HepG2 (cell line): Measurements from ENCODE around the gene NCOA7. TPM values are rescaled to one million over a fixed set of nuclear protein-coding genes. Genes with fewer than 3 reads are reported as not detected.

ENCODE experiments used
- CTCF ChIP-seq: sonication (generic); formaldehyde crosslinking; IDR thresholded peaks from 2 replicates; pipeline ENCODE4 v1.5.0; 2020; ENCODE audit warnings: mild to moderate bottlenecking, missing genetic modification reagents, moderate library complexity
- ELF1 ChIP-seq: sonication (generic); formaldehyde crosslinking; IDR thresholded peaks from 2 replicates; pipeline ENCODE4 v1.4.0; 2020; ENCODE audit warnings: missing genetic modification reagents
- FOSL1 ChIP-seq: sonication (generic); formaldehyde crosslinking; IDR thresholded peaks from 2 replicates; pipeline ENCODE4 v1.9.0; 2021; ENCODE audit warnings: missing genetic modification reagents, borderline replicate concordance
- GABPB1 ChIP-seq: IDR thresholded peaks from 2 replicates; pipeline ENCODE4 v1.6.1; 2016; ENCODE audit warnings: mild to moderate bottlenecking, missing genetic modification reagents, moderate library complexity, missing compliant biosample characterization
- HMGXB4 ChIP-seq, 2 experiments: sonication (generic) in 1 of 2; formaldehyde crosslinking in 1 of 2; IDR thresholded peaks; 2 replicates each; pipeline versions ENCODE4 v1.4.0 to v1.6.1; 2018 to 2020; ENCODE audit warnings: missing genetic modification reagents in 2 of 2, borderline replicate concordance in 1 of 2, low read depth in 1 of 2, mild to moderate bottlenecking in 1 of 2, missing biosample characterization in 1 of 2
- KDM4B ChIP-seq: sonication (generic); formaldehyde crosslinking; IDR thresholded peaks from 2 replicates; pipeline ENCODE4 v1.4.0; 2020; ENCODE audit warnings: missing genetic modification reagents
- KLF16 ChIP-seq, 2 experiments: sonication (generic) in 1 of 2; formaldehyde crosslinking in 1 of 2; IDR thresholded peaks; 2 replicates each; pipeline versions ENCODE4 v1.6.1 to v1.8.0; 2016 to 2023; ENCODE audit warnings: missing genetic modification reagents in 2 of 2, missing compliant biosample characterization in 1 of 2
- MBD4 ChIP-seq: IDR thresholded peaks from 2 replicates; pipeline ENCODE4 v1.6.1; 2012; ENCODE audit warnings: low read length, inconsistent platforms, borderline replicate concordance
- MZF1 ChIP-seq: sonication (generic); formaldehyde crosslinking; IDR thresholded peaks from 2 replicates; pipeline ENCODE4 v1.8.1; 2023; ENCODE audit warnings: mild to moderate bottlenecking, missing genetic modification reagents, borderline replicate concordance
- NCOA2 ChIP-seq: sonication (generic); formaldehyde crosslinking; IDR thresholded peaks from 2 replicates; pipeline ENCODE4 v1.8.0; 2022; ENCODE audit warnings: inconsistent platforms
- NFIB ChIP-seq: sonication (generic); formaldehyde crosslinking; IDR thresholded peaks from 2 replicates; pipeline ENCODE4 v1.9.0; 2021; ENCODE audit warnings: missing genetic modification reagents, mild to moderate bottlenecking, borderline replicate concordance
- NFIC ChIP-seq: IDR thresholded peaks from 2 replicates; pipeline ENCODE4 v1.6.1; 2012; ENCODE audit warnings: mild to moderate bottlenecking, low read length, inconsistent platforms
- NFKBIZ ChIP-seq: IDR thresholded peaks from 2 replicates; pipeline ENCODE4 v1.6.1; 2018; ENCODE audit warnings: missing genetic modification reagents, missing compliant biosample characterization
- RFXANK ChIP-seq: IDR thresholded peaks from 2 replicates; pipeline ENCODE4 v1.6.1; 2016
- SKIL ChIP-seq: sonication (generic); formaldehyde crosslinking; IDR thresholded peaks from 2 replicates; pipeline ENCODE4 v1.8.0; 2022; ENCODE audit warnings: missing genetic modification reagents, mild to moderate bottlenecking, moderate library complexity, borderline replicate concordance
- ZFP82 ChIP-seq: sonication (generic); formaldehyde crosslinking; IDR thresholded peaks from 2 replicates; pipeline ENCODE4 v1.5.1; 2020; ENCODE audit warnings: mild to moderate bottlenecking, missing genetic modification reagents, borderline replicate concordance
- ZNF232 ChIP-seq: sonication (generic); formaldehyde crosslinking; IDR thresholded peaks from 2 replicates; pipeline ENCODE4 v1.4.0; 2020; ENCODE audit warnings: missing genetic modification reagents, borderline replicate concordance
- ZNF260 ChIP-seq: sonication (generic); formaldehyde crosslinking; IDR thresholded peaks from 2 replicates; pipeline ENCODE4 v1.4.0; 2020; ENCODE audit warnings: missing genetic modification reagents, low read depth, mild to moderate bottlenecking, borderline replicate concordance
- ZNF329 ChIP-seq: sonication (generic); formaldehyde crosslinking; IDR thresholded peaks from 2 replicates; pipeline ENCODE4 v1.9.0; 2021; ENCODE audit warnings: low read depth, mild to moderate bottlenecking, missing genetic modification reagents
- ZNF501 ChIP-seq: sonication (generic); formaldehyde crosslinking; IDR thresholded peaks from 2 replicates; pipeline ENCODE4 v1.5.1; 2020; ENCODE audit warnings: mild to moderate bottlenecking, moderate library complexity, missing genetic modification reagents
- ZNF558 ChIP-seq: sonication (generic); formaldehyde crosslinking; IDR thresholded peaks from 2 replicates; pipeline ENCODE4 v1.9.0; 2022; ENCODE audit warnings: mild to moderate bottlenecking, missing genetic modification reagents, borderline replicate concordance
- ZNF605 ChIP-seq: sonication (generic); formaldehyde crosslinking; IDR thresholded peaks from 2 replicates; pipeline ENCODE4 v1.8.0; 2022; ENCODE audit warnings: mild to moderate bottlenecking, missing genetic modification reagents
- ZNF607 ChIP-seq: sonication (generic); formaldehyde crosslinking; IDR thresholded peaks from 2 replicates; pipeline ENCODE4 v1.5.1; 2020; ENCODE audit warnings: missing genetic modification reagents, mild to moderate bottlenecking, borderline replicate concordance
- ZNF644 ChIP-seq: IDR thresholded peaks from 2 replicates; pipeline ENCODE4 v1.6.1; 2016; ENCODE audit warnings: low read depth
- ZNF670 ChIP-seq: sonication (generic); formaldehyde crosslinking; IDR thresholded peaks from 2 replicates; pipeline ENCODE4 v1.8.0; 2022; ENCODE audit warnings: mild to moderate bottlenecking, missing genetic modification reagents, borderline replicate concordance
- polyA plus RNA-seq, 8 experiments: library from polyadenylated mRNA; depleted of rRNA in 3 of 8; stranded (reverse) in 7 of 8; unstranded in 1 of 8; fragments of >200 nt; fragmentation: Illumina TruSeq in 4 of 8; extraction: Trizol in 4 of 8; gene quantifications; 2 replicates each; pipeline versions ENCODE4 v1.2.1 to v1.2.3, GENCODE V29; 2011 to 2016; ENCODE audit warnings: low read depth in 4 of 8, missing spikeins in 1 of 8, mixed read lengths in 1 of 8; ENCODE audit not compliant: insufficient read depth in 1 of 8
- total RNA-seq, 5 experiments: library from RNA; depleted of rRNA; stranded (reverse); fragments of >200 nt; fragmentation: Illumina TruSeq; extraction: Trizol; gene quantifications; 2 replicates each; pipeline ENCODE4 v1.2.3, GENCODE V29; 2016; ENCODE audit warnings: low read depth in 1 of 5

Gene NCOA7
- total and polyA plus RNA-seq, 2 of the 13 experiments (the other 11 are each of a cell fraction or from before 2014, with no cell fraction given) = 13.6 to 20.8 TPM

GRCh38 chr6:125858427-125859320 is 67.9 kb downstream of the NCOA7 start (continued):
- no peak for TF ChIP-seq SKIL
- TF ChIP-seq ZNF260 (CRISPR knock-in tag) = no peak
- TF ChIP-seq ZNF670 (CRISPR knock-in tag) = no peak
- TF ChIP-seq ZNF607 = no peak
- no peak for TF ChIP-seq ELF1 (CRISPR knock-in tag)
- no peak for TF ChIP-seq ZFP82 (CRISPR knock-in tag)
- TF ChIP-seq NFIB (CRISPR knock-in tag) = no peak
- TF ChIP-seq ZNF329 (CRISPR knock-in tag) = no peak
- TF ChIP-seq FOSL1 (CRISPR knock-in tag) = no peak
- no peak for TF ChIP-seq GABPB1 (CRISPR knock-in tag)
- no peak for TF ChIP-seq ZNF232 (CRISPR knock-in tag)
- no peak for TF ChIP-seq NFKBIZ (CRISPR knock-in tag)
- no peak for TF ChIP-seq ZNF605 (CRISPR knock-in tag)
- no peak for TF ChIP-seq MZF1 (CRISPR knock-in tag)
- TF ChIP-seq ZNF501 (CRISPR knock-in tag) = 0 out of 2 replicates have a peak, but pooled peaks have one; percentile 30
- TF ChIP-seq NFIC = no peak
- no peak for TF ChIP-seq KDM4B (CRISPR knock-in tag)
- TF ChIP-seq HMGXB4 (CRISPR knock-in tag; IDR thresholded peaks at IDR 0.05; ENCODE audit: borderline replicate concordance in 1 of 2, low read depth in 1 of 2) = peak; percentile 57 to 84; a peak in 3 of 4 replicates
- no peak for TF ChIP-seq NCOA2 (CRISPR knock-in tag)
- no peak for TF ChIP-seq ZNF558
- no peak for TF ChIP-seq KLF16 (CRISPR knock-in tag; IDR thresholded peaks at IDR 0.05)
- no peak for TF ChIP-seq RFXANK (CRISPR knock-in tag)
- peak; percentile 97 for TF ChIP-seq CTCF (CRISPR knock-in tag)
- no peak for TF ChIP-seq MBD4
- TF ChIP-seq ZNF644 (CRISPR knock-in tag) = 0 out of 2 replicates have a peak, but pooled peaks have one; percentile 11
